BE2C (cell line): ENCODE measurements around the gene LNX1.

Experiments
- DNase-seq: peaks from one replicate; pipeline ENCODE4 v3.0.0-alpha.2; 2020
- H3K27me3 ChIP-seq: fragments of 250-450 bp; sonication (Bioruptor Pico); 2 replicates; pipeline ENCODE4 v1.5.1; 2020; ENCODE audit warnings: mild to moderate bottlenecking
- H3K36me3 ChIP-seq: fragments of 250-450 bp; sonication (Bioruptor Pico); 2 replicates; pipeline ENCODE4 v1.5.1; 2020; ENCODE audit warnings: mild to moderate bottlenecking
- H3K4me1 ChIP-seq: fragments of 250-450 bp; sonication (Bioruptor Pico); 2 replicates; pipeline ENCODE4 v1.5.1; 2020
- H3K4me3 ChIP-seq: 2 replicates; pipeline ENCODE4 v1.5.1; 2011; ENCODE audit warnings: low read depth, low read length
- H3K9me3 ChIP-seq: fragments of 250-450 bp; sonication (Bioruptor Pico); 2 replicates; pipeline ENCODE4 v1.5.1; 2020
- TF ChIP-seq, protein P1 (sequence below): IDR thresholded peaks from 2 replicates; pipeline ENCODE4 v1.5.1; 2012; ENCODE audit warnings: mild to moderate bottlenecking, low read depth, low read length

LNX1 gene

DNA sequence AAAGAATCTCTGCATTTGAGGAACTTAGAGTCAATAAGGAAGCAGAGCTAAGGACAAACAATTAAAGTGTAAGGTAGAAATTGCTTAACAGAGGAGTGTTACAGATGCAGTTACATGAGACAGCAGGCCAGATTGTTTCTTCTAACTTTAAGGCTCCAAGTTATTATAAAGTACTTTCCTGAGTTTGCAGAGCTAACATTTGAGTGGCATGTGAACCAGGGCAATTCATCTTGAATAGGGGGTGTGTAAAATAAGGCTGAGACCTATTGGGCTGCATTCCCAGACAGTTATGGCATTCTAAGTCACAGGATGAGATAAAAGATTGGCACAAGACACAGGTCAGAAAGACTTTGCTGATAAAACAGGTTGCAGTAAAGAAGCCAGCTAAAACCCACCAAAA, 7.6 kb upstream of the LNX1 start:
- Histone ChIP-seq H3K9me3 (no peaks in the 10 kb centered on the region), H3K4me1 (peaks cover 7% of the 10 kb centered on the region; the same call in 1 of the 2 replicates), H3K4me3 (no peak overlapping the region), H3K27me3 (no peaks in the 10 kb centered on the region; the same call in 1 of the 2 replicates), H3K36me3 (no peaks in the 10 kb centered on the region)
- TF ChIP-seq, protein P1, sequence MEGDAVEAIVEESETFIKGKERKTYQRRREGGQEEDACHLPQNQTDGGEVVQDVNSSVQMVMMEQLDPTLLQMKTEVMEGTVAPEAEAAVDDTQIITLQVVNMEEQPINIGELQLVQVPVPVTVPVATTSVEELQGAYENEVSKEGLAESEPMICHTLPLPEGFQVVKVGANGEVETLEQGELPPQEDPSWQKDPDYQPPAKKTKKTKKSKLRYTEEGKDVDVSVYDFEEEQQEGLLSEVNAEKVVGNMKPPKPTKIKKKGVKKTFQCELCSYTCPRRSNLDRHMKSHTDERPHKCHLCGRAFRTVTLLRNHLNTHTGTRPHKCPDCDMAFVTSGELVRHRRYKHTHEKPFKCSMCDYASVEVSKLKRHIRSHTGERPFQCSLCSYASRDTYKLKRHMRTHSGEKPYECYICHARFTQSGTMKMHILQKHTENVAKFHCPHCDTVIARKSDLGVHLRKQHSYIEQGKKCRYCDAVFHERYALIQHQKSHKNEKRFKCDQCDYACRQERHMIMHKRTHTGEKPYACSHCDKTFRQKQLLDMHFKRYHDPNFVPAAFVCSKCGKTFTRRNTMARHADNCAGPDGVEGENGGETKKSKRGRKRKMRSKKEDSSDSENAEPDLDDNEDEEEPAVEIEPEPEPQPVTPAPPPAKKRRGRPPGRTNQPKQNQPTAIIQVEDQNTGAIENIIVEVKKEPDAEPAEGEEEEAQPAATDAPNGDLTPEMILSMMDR, result no peak
- no peak for DNase-seq

DNA sequence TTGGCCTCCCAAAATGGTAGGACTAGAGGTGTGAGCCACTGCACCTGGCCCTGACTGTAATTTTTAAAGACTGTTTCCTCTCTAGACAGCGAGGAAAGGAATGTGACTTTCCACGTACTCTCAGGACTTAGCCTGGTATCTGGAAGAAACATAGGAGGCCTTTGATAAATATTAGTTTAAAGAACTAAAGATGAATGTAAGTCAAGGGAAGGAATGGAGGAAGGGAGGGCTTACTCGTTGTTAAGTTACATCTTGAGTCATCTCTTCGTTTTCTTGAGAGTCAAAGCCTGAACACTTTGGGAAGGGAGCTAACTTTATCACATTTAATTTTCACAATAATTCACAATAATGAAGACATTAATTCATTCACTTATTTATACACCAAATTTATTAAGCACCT, 7.2 kb upstream of the LNX1 start:
- Histone ChIP-seq H3K9me3 (no peaks in the 10 kb centered on the region), H3K27me3 (no peaks in the 10 kb centered on the region; the same call in 1 of the 2 replicates), H3K4me3 (no peak overlapping the region), H3K4me1 (peaks cover 7% of the 10 kb centered on the region; the same call in 1 of the 2 replicates), H3K36me3 (no peaks in the 10 kb centered on the region)
- TF ChIP-seq, protein P1, result no peak
- DNase-seq, result no peak

DNA sequence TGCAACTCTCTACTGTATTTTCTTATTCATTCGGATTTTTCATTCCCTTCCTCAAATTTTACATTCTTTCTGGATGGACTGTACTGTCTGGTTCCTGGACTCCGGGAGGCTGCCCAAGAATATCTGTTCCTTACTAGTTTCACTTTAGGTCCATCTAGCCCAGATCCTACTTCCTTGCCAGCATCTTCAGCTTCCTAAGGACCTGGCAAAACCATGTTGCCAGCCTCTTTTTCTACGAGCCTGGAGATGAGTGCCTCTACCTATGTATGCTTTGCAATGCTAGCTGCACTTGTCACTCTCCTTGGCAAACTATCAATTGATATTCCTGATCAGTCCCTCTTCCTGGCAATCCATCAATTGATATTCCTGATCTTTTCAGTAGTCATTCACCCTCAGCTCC, 5.6 kb upstream of the LNX1 start:
- Histone ChIP-seq H3K9me3 (no peaks in the 10 kb centered on the region), H3K36me3 (no peaks in the 10 kb centered on the region), H3K4me1 (peaks cover 5% of the 10 kb centered on the region; the same call in 1 of the 2 replicates), H3K27me3 (no peaks in the 10 kb centered on the region; the same call in 1 of the 2 replicates), H3K4me3 (no peak overlapping the region)
- TF ChIP-seq, protein P1, result no peak
- DNase-seq, result no peak

DNA sequence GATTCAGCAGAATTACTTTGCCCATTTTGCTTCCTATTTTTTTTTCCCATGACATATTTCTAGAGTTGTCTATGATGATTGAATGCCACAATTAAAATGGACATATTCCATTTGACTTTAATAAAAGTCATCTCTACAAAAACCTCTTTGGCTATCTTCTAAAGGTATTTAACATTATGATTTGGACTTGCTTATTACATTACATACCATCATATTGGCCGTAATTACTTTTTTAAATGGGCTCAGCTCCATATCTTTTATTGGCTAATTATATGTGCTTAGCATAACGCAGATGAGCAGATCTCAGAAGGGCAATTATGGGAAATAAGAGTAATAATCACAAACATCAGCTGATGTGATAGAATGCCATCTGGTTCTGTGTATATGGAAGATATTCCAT, 4.5 kb upstream of the LNX1 start:
- Histone ChIP-seq H3K4me1 (no peaks in the 10 kb centered on the region), H3K4me3 (no peak overlapping the region)

DNA sequence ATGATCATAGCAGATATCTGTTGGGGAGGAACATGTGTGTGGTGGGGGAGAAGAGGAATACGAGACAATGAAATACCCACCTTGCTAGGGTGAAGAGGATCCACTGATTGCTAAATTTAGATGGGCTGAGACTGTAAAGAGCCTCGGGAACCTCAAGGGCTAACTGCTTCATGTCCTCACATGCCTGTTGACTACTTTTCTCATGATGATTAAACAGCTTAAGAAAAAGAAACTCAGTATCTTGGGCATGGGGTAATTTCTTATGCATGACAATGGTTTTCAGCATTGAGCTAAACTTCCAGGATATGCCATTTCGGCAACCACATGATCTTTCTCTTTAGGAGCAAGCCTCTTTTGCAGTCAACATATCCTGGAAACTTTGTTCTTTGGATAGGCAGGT, 3.9 kb upstream of the LNX1 start:
- no peak for DNase-seq
- TF ChIP-seq, protein P1, result no peak
- H3K36me3 ChIP-seq, result no peaks in the 10 kb centered on the region
- H3K27me3 ChIP-seq, result no peaks in the 10 kb centered on the region; the same call in 1 of the 2 replicates
- no peak overlapping the region for H3K4me3 ChIP-seq
- no peaks in the 10 kb centered on the region for H3K9me3 ChIP-seq
- H3K4me1 ChIP-seq, result no peaks in the 10 kb centered on the region

More for the DNA sequence above, 4.5 kb upstream of the LNX1 start:
- no peak for DNase-seq
- Histone ChIP-seq H3K27me3 (no peaks in the 10 kb centered on the region; the same call in 1 of the 2 replicates), H3K36me3 (no peaks in the 10 kb centered on the region), H3K9me3 (no peaks in the 10 kb centered on the region)
- TF ChIP-seq, protein P1, result no peak

DNA sequence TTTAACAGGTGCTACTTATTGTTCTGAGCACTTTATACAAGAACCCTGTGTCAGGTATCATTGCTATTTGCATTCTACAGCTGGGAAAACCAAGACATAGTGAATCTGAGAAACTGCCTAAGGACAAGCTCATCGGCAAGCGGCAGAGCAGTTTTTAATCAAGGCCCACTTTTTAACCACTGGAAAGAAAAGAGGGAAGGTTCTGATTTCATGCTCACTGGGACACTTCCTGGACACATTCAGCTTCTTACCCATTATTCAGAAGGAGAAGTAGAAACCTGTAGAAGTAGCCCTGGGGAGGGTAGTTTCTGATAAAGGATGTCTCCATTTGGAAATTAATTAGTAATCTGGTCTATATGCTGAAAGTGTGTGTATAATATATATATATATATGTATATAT, 2.5 kb upstream of the LNX1 start:
- Histone ChIP-seq H3K4me1 (no peaks in the 10 kb centered on the region), H3K9me3 (no peaks in the 10 kb centered on the region)

More for the DNA sequence above, 2.5 kb upstream of the LNX1 start:
- H3K36me3 ChIP-seq, result no peaks in the 10 kb centered on the region
- H3K4me3 ChIP-seq, result no peak overlapping the region
- TF ChIP-seq, protein P1, result no peak
- no peaks in the 10 kb centered on the region; the same call in 1 of the 2 replicates for H3K27me3 ChIP-seq
- no peak for DNase-seq
